Uterus (tissue), 2 donors: ENCODE data around the gene CA6.

Source experiments
- POLR2A ChIP-seq, 2 donors: fragments of 450-650 bp; IDR thresholded peaks; one replicate each; pipeline ENCODE4 v1.6.1; 2016; ENCODE audit warnings: antibody characterized with exemption in 2 of 2, mild to moderate bottlenecking in 1 of 2, moderate library complexity in 1 of 2
- TF ChIP-seq, protein P1 (sequence below), 4 experiments: fragments of 200-600 bp in 2 of 4; fragments of 450-650 bp in 2 of 4; sonication (generic) in 2 of 4; IDR thresholded peaks; one replicate each; pipeline ENCODE4 v1.5.1; 2016 to 2019; ENCODE audit warnings: antibody characterized with exemption in 4 of 4, mild to moderate bottlenecking in 2 of 4, moderate library complexity in 1 of 4

DNA sequence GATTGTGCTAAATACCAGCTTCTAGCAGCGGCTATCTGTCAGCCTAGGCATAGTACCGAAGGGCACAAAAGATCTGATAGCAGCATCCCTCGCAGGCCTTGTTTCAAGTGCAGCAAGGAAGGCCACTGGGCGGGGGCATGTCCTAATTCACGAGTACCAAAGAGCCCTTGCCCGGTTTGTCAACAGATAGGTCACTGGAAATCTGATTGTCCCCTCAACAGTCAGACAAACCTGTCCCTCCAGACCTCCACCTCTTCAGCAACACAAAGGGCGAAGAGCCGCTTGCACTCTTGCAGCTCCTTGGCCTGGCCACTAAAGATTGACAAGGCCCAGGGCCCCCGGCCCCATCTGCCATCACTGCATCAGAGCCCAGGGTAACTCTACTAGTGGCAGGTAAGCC is 22.7 kb upstream of the CA6 start:
- TF ChIP-seq, protein P1, sequence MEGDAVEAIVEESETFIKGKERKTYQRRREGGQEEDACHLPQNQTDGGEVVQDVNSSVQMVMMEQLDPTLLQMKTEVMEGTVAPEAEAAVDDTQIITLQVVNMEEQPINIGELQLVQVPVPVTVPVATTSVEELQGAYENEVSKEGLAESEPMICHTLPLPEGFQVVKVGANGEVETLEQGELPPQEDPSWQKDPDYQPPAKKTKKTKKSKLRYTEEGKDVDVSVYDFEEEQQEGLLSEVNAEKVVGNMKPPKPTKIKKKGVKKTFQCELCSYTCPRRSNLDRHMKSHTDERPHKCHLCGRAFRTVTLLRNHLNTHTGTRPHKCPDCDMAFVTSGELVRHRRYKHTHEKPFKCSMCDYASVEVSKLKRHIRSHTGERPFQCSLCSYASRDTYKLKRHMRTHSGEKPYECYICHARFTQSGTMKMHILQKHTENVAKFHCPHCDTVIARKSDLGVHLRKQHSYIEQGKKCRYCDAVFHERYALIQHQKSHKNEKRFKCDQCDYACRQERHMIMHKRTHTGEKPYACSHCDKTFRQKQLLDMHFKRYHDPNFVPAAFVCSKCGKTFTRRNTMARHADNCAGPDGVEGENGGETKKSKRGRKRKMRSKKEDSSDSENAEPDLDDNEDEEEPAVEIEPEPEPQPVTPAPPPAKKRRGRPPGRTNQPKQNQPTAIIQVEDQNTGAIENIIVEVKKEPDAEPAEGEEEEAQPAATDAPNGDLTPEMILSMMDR (IDR thresholded peaks at IDR 0.05): no peak
- no peak for TF ChIP-seq POLR2A (IDR thresholded peaks at IDR 0.05)
